HL-60 (cell line): ENCODE data around the gene MSLN.

Source experiments
- DNase-seq, 2 experiments: peaks; one replicate each; pipeline ENCODE4 v3.0.0-alpha.2; 2010 to 2020; ENCODE audit warnings: low read depth in 1 of 2, low spot score in 1 of 2
- H3K27ac ChIP-seq: fragments of 250-450 bp; sonication (Bioruptor Pico); replicated peaks from 2 replicates; pipeline ENCODE4 v1.5.1; 2020; ENCODE audit warnings: mild to moderate bottlenecking, moderate library complexity
- H3K27me3 ChIP-seq: fragments of 250-450 bp; sonication (Bioruptor Pico); 2 replicates; pipeline ENCODE4 v1.5.1; 2021; ENCODE audit warnings: mild to moderate bottlenecking, moderate library complexity; ENCODE audit not compliant: insufficient read depth, poor library complexity, severe bottlenecking
- H3K4me3 ChIP-seq: replicated peaks from 2 replicates; pipeline ENCODE4 v1.5.1; 2011; ENCODE audit warnings: mild to moderate bottlenecking, control low read depth, low read length; ENCODE audit not compliant: insufficient read depth
- CTCF ChIP-seq: IDR thresholded peaks from one replicate; pipeline ENCODE4 v1.5.1; 2011; ENCODE audit warnings: low read length, control low read depth, inconsistent platforms; ENCODE audit not compliant: insufficient read depth
- GABPA ChIP-seq: IDR thresholded peaks from 2 replicates; pipeline ENCODE4 v1.6.1; 2012; ENCODE audit warnings: low read depth
- POLR2AphosphoS5 ChIP-seq: IDR thresholded peaks from 2 replicates; pipeline ENCODE4 v1.6.1; 2012; ENCODE audit warnings: low read depth
- REST ChIP-seq: IDR thresholded peaks from 2 replicates; pipeline ENCODE4 v1.6.1; 2012; ENCODE audit warnings: low read depth; ENCODE audit not compliant: insufficient replicate concordance
- SPI1 ChIP-seq: IDR thresholded peaks from 2 replicates; pipeline ENCODE4 v1.6.1; 2012; ENCODE audit warnings: low read depth, mild to moderate bottlenecking, borderline replicate concordance

MSLN gene

GRCh38 chr16:716200-716568 is 44.4 kb upstream of the MSLN start:
- no peak overlapping the region for H3K27ac ChIP-seq
- H3K4me3 ChIP-seq: no peak overlapping the region
- H3K27me3 ChIP-seq: peaks cover 9% of the 10 kb centered on the region
- no peak for DNase-seq
- TF ChIP-seq CTCF (no peak), REST (no peak), SPI1 (no peak), POLR2AphosphoS5 (no peak)

- no peak overlapping the region for H3K4me3 ChIP-seq
- H3K27ac ChIP-seq: no peak overlapping the region
- no peak for DNase-seq
- TF ChIP-seq SPI1 (no peak), CTCF (no peak), REST (no peak), POLR2AphosphoS5 (no peak; the same call in 1 of the 2 replicates), GABPA (no peak)
- peaks cover 7% of the 10 kb centered on the region for H3K27me3 ChIP-seq
These were observed 43.7 kb upstream of the MSLN start for GRCh38 chr16:716768-717325.

GRCh38 chr16:717450-718245 is 42.9 kb upstream of the MSLN start:
- Histone ChIP-seq H3K27me3 (peaks cover 7% of the 10 kb centered on the region), H3K4me3 (no peak overlapping the region), H3K27ac (no peak overlapping the region)
- TF ChIP-seq SPI1: no peak
- TF ChIP-seq GABPA: no peak
- no peak for TF ChIP-seq CTCF
- TF ChIP-seq POLR2AphosphoS5: no peak
- TF ChIP-seq REST: no peak
- DNase-seq: no peak
